CD4-positive, alpha-beta T cell treated with Interleukin-6 at 100 ng/mL for 8 hours (primary cell): ENCODE results near the gene SOAT2.

Experiments
- DNase-seq: peaks from one replicate; pipeline ENCODE4 v3.0.0-alpha.2; 2020; ENCODE audit warnings: mixed read lengths, low spot score

SOAT2 gene

GRCh38 chr12:53102883-53103807, at the start of gene SOAT2:
Gene SOAT2, plus strand, starts transcription at chr12:53103486. Its CDS starts 92 bp downstream, at chr12:53103578.
- DNase-seq, result peak; percentile 58

- DNase-seq, result peak; percentile 92
These were observed 49.0 kb upstream of the SOAT2 start for GRCh38 chr12:53054112-53054878.

- DNase-seq, result no peak
These were observed 47.6 kb upstream of the SOAT2 start for GRCh38 chr12:53055471-53056266.

GRCh38 chr12:53056296-53056695, 47.0 kb upstream of the SOAT2 start:
- DNase-seq, result no peak

GRCh38 chr12:53056901-53057300, 46.4 kb upstream of the SOAT2 start:
- DNase-seq, result no peak

- DNase-seq, result no peak
These were observed 45.3 kb upstream of the SOAT2 start for GRCh38 chr12:53057816-53058500.

GRCh38 chr12:53058674-53059433, 44.4 kb upstream of the SOAT2 start:
- no peak for DNase-seq

- no peak for DNase-seq
These were observed 43.7 kb upstream of the SOAT2 start for GRCh38 chr12:53059434-53060063.

GRCh38 chr12:53060064-53060720, 43.1 kb upstream of the SOAT2 start:
- DNase-seq, result no peak

- DNase-seq, result no peak
These were observed 42.5 kb upstream of the SOAT2 start for GRCh38 chr12:53060721-53061276.

GRCh38 chr12:53061404-53062010, 41.8 kb upstream of the SOAT2 start:
- no peak for DNase-seq

GRCh38 chr12:53062011-53062961, 41.0 kb upstream of the SOAT2 start:
- no peak for DNase-seq

GRCh38 chr12:53062977-53063707, 40.1 kb upstream of the SOAT2 start:
- no peak for DNase-seq

GRCh38 chr12:53063708-53064612, 39.3 kb upstream of the SOAT2 start:
- DNase-seq, result no peak

- no peak for DNase-seq
These were observed 38.5 kb upstream of the SOAT2 start for GRCh38 chr12:53064613-53065436.
